Measurements from ENCODE around the gene GRWD1.
A peak's percentile ranks its signal among the peaks of the same experiment; 100 is the strongest.

Gene GRWD1

DNA sequence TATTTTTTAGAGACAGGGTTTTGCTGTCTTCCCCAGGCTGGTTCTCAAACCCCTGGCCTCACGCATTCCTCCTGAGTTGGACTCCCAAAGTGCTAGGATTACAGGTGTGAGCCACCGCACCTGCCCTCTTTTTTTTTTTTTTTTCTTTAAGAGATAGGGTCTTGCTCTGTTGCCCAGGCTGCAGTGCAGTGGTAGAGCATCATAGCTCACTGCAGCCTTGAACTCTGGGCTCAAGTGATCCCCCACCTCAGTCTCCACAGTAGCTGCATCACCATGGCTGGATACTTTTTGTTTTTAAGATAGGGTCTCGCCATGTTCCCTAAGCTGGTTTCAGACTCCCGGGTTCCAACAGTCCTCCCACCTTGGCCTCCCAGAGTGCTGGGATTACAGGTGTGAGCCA is 11.1 kb downstream of the GRWD1 start:
- no peak for DNase-seq (ENCODE audit: low read depth)

DNA sequence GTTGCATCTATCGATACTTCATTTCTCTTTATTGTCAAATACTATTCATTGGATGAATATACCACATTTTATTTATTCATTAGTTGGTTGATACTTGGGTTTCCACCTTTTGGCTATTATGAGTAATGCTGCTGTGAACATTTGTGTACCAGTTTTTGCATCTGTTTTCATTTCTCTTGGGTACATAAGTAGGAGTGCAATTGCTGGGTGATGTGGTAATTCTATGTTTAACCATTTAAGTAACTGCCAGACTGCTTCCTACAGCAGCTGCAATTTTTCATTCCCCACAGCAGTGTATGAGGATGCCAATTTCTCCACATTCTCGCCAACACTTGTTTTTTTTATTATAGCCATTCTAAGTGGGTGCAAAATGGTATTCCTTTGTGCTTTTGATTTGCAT is 12.2 kb downstream of the GRWD1 start:
- DNase-seq (ENCODE audit: low read depth): no peak

DNA sequence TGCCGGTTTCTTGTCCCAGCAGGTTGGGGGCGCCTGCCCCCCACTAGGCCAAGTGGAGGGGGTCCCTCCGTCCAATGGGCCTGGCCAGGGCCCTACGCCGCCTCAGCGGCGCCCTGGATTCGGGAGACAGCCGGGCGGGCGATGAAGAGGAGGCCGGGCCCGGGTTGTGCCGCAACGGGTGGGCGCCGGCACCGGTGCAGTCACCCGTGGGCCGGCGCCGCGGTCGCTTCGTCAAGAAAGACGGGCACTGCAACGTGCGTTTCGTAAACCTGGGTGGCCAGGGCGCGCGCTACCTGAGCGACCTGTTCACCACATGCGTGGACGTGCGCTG is 15.8 kb downstream of the GRWD1 start:
- no peak for DNase-seq (ENCODE audit: low read depth)

DNA sequence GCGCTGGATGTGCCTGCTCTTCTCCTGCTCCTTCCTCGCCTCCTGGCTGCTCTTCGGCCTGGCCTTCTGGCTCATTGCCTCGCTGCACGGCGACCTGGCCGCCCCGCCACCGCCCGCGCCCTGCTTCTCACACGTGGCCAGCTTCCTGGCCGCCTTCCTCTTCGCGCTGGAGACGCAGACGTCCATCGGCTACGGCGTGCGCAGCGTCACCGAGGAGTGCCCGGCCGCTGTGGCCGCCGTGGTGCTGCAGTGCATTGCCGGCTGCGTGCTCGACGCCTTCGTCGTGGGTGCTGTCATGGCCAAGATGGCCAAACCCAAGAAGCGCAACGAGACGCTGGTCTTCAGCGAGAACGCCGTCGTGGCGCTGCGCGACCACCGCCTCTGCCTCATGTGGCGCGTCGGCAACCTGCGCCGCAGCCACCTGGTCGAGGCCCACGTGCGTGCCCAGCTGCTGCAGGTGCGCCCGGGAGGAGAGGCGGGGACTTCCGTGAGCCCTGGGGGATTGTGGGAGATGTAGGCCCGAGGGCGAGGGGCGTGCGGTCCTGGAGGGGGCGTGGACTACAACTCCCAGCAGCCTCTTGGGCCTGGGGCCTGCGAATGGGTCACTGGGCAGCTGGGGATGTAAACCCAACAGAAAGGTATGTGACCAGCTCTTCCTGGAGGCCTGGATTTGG is 16.3 kb downstream of the GRWD1 start:
- DNase-seq (ENCODE audit: low read depth): no peak

DNA sequence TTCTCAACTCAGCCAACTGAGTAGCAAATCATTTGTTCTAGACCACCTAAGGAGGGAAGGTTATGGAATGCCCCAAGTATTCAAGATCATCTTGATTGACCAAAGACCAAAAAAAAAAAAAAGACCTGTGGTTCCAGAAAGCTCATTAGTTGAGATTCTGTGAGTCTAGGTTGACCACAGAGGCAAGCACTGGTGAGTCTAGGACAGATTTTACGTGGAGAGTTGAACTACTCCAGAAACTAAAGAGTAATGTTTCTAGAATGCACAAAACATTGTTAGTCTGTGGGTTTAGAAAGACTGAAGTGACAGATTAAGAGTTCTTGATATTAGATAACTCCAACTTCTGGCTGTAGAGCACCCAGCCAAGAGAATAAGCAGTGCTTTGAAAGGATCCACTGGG is 19.4 kb downstream of the GRWD1 start:
- DNase-seq (ENCODE audit: low read depth): no peak

DNA sequence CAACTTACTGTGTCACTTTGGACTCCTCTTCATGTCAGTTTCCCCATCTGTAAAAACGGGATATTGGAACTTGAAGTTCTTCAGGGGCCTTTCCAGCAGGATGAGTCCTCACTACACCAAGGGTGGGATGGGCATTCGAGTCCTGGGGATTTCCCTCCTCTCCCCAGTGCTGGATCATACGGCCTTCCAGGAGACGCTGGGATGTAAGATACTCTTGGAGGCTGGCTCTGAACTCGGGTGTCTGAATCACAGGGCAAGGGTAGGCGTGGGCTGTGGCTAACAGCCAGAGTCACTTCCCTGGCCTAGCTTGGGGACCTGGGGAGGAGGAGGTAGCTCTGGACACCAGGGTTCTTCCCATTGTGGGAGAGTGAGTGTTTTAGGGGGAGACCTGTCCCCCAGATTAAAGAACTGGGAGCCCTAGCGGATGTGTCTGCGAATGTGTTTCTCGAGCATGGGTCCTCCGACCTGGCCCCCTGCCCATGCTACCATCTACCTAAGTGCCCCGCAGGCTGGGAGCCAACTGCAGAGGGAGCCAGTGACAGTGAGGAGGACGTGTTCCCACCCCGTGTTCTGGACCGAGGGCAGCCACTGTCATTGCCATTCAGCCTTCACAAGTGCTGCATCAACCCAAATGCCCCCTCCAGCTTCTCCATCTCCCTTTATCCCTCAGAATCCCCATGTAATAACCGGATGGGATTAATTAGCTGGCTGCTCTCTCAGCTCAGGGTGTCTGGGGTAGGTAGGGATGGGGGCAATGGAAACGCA is 21.0 kb downstream of the GRWD1 start:
- no peak for DNase-seq (ENCODE audit: low read depth)

DNA sequence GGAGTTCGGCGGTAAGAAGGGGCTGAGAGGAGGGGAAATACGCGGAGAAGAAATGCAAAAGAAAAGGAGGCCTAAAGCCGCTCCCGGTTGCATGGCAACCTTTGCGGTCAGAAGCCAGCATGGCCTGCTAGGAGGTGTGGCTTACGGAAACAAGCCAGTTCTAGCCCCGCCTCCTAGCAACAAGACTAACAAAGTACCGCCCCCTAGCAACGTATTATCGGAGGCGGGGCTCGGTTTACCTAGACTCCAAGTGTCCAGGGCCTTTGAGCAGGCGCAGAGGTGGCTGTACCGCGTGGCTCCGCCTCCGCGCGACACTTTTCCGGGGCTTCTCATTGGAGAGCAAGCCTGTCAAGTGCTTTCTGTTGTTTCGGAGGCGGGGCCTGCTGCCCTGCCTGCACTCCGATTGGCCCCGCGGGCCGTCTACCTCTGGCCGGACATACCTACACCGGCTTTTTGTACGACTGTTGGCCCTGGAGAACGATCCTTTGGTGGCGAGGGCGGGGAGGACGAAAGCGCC is 23.0 kb downstream of the GRWD1 start:
- DNase-seq (ENCODE audit: low read depth): peak; percentile 99

DNA sequence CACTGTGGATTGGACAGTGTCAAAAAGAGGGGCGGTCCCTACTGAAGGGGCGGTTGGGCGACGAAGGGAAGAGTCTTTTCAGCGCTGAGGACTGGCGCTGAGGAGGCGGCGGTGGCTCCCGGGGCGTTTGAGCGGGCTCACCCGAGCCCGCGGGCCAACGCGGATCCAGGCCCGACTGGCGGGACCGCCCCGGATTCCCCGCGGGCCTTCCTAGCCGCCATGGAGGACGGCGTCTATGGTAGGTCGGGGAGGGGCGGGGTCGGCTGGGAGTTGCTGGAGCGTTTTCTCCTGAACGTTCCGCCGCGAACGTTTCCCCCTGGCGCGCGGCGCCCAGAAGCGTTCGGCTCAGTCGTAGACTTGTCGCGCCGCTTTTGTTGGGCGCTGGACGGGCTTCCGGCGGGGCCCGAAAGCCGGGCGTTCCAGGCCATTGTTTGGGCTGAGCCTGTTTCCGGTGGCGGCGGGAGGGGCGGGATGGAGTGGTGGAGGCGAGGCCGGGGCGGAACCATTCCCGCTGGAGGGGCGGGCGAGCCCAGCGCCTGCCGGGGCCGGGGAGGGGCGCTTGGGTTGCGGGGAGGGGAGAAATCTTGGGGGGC is 23.6 kb downstream of the GRWD1 start, which contains the start of gene CYTH2:
Gene CYTH2 (plus strand): TSS at position 81 of the 593 bp plus-strand sequence. CDS start 139 bp downstream, at position 220.
- DNase-seq (ENCODE audit: low read depth): peak; percentile 66

DNA sequence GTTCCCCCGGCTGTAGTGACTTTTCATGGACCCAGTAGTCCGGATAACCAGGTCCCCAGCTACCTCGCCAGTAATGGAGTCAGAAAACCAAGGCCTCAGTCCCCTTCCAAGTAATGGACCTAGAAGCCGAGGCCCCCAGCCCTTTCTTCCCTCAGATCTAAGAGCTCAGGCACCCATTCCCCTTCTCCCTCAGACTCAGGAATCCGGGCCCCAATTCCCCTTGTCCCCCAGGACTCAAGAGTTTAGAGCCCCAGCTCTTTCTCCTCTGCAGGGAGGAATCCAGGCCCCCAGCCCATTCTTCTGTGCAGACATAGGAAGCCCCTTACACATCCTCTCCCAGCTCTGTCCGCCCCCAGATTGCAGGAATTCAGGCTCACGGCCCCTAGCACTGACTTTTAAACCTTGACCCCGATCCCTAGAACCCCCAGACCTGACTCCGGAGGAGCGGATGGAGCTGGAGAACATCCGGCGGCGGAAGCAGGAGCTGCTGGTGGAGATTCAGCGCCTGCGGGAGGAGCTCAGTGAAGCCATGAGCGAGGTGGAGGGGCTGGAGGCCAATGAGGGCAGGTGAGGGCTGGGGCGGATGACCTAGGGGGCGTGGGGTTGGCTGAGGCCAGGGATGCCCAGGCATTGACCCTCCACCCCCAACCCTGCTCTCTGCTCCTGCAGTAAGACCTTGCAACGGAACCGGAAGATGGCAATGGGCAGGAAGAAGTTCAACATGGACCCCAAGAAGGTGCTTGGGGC is 24.3 kb downstream of the GRWD1 start:
- DNase-seq (ENCODE audit: low read depth): no peak

DNA sequence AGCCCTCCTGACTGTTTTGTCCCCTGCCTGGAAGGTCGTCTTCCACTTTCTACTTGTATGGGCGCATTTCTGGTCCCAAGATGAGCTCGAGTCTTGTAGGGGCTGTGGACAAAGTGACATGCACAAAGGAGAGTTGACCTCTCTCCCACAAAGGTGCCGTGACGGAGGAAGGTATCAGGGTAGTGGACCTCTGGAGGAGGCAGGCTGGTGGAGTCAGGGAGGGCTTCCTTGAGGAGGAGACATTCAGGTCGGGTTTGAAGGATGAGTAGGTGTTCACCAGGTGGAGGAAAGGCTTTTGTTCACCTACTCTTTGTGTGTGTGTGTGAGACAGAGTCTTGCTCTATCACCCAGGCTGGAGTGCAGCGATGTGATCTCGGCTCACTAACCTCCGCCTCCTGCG is 25.1 kb downstream of the GRWD1 start:
- DNase-seq (ENCODE audit: low read depth): no peak

DNA sequence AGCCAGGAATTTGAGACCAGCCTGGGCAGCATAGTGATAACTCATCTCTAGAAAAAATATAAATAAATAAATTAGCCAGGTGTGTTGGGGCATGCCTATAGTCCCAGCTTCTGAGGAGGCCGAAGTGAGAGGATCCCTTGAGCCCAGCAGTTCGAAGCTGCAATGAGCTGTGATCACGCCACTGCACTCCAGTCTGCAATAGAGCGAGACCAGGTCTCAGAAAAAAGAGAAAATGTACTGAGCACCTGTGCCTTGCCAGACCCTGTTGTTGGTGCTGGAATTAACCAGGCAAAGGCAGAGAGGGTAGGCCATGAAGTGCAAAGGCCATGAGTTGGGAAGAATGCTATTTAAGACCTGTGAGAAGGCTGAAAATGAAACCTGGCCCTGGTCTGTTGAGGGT is 26.1 kb downstream of the GRWD1 start:
- DNase-seq (ENCODE audit: low read depth): no peak

DNA sequence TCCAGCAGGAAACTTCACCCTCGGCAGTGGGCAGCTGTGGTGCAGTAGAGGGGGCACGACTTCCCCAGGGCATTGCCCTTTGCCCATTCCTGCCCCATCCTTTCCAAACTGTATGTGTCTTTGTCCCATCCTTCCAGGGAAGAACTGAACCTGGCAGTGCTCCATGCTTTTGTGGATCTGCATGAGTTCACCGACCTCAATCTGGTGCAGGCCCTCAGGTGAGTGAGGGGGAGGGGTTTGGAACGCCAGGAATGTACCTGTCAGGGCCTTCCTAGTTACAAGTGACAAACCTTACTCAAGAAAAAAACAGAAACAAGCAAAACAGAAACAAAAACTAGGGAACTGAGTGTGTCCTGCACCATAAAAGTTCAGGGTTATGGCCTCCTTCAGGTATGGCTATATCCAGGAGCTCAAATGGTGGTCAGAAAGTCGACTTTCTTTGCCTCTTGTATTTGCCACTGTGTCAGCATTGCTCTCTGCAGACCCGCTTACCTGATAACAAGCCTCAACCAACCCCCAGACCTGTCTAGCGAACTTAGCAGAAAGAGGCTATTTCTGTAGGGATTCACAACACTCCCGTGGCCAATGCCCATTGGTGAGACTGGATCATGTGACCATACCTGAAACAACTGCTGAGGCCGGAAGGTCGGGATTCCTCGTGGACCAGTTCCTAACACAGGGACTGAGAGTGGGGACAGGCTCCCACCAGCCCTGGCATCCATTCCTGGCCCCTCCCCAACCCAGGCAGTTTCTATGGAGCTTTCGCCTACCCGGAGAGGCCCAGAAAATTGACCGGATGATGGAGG is 27.6 kb downstream of the GRWD1 start:
- no peak for DNase-seq (ENCODE audit: low read depth)

DNA sequence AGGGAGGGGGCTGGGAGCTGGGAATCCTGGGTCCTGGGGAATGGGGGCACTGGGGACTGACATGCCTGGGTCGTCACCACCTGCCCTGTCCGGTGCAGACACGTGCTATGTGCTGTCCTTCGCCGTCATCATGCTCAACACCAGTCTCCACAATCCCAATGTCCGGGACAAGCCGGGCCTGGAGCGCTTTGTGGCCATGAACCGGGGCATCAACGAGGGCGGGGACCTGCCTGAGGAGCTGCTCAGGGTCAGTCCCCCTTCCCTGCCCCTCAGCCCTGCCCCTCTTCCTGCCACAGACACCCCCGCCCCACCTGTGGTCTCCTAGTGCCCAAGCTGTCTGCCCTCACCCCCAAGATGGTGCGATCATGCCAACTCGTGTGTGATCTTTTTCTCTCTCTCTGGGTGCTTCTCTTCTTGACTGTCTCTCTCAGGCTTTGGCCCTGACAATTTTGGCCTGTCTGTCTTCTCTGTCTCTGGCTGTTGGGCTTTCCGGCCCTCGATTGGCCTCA is 28.4 kb downstream of the GRWD1 start:
- no peak for DNase-seq (ENCODE audit: low read depth)

DNA sequence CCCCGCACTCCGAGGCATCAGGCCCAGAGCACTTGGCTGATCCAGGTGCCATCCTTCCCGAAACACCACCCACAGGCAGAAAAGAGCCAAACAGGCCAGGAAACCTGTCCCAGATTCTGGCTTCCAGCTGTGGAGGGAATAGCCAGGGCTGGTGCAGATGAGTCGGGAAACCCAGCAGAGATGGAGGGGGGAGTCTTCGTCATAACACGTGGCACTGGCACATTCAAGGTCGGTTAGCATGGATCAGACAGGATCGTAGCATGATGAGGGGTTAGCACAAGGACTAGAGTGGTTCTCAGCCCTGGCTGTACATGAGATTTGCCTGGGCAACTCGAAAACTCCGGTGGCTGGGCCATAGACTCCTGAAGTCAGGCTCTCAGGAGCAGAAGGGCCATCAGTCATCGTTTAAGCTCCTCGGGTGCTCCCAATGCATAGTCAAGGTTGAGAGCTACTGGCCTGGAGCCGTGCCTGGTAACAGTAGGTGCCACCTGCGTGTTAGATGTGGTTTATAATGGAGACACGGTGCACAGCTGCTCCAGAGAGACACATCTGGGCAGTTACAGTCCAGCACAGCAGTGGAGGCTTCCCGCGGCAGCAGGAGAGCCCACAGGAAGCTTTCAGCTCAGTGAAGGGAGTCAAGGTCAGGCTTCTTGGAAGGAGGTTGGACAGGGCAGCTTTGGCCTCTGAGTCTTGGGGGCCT is 29.7 kb downstream of the GRWD1 start:
- no peak for DNase-seq (ENCODE audit: low read depth)

DNA sequence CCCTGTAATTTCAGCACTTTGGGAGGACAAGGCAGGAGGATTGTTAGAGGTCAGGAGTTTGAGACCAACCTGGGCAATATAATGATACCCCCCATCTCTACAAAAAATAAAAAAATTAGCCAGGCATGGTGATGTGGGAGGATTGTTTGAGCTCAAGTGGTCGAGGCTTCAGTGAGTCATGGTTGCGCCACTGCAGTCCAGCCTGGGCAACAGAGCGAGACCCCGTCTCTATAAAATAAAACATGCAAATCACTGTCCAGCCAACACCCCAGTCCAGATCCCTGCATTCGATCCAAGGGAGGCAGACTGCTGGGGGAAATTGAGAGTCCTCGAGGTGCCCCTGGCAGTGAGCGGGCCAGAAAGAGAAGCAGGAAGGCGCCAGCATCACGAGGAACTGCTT is 30.4 kb downstream of the GRWD1 start:
- DNase-seq (ENCODE audit: low read depth): no peak

DNA sequence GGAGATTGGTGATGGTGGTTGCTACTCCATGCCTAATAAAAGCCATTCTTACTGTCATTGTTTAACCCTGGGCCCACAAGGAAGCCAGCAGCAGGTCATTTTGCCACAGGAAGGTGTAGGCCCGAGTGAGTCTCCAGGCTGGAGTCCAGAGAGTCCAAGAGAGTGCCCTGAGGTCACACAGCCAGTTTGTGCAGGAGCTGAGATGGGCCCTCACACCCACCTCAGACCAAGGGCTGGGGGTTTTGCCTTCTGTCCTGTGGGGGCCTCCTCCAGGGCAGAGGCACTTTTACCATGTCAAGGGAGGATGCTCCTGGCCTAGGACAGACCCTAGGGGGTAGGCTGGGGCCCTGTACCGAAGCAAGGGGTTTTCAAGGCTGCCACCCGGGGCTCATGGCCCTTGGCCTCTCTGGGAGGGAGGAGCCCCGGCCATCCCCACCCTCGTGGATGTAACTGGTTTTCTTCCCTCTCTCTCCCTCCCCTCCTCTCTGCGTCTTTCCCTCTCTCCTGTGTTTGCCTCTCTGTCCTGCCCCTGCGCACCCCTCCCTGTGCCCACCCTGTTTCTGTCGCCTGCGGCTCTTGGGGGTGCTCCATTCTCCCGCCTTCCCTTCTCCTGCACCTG is 31.4 kb downstream of the GRWD1 start:
- no peak for DNase-seq (ENCODE audit: low read depth)

DNA sequence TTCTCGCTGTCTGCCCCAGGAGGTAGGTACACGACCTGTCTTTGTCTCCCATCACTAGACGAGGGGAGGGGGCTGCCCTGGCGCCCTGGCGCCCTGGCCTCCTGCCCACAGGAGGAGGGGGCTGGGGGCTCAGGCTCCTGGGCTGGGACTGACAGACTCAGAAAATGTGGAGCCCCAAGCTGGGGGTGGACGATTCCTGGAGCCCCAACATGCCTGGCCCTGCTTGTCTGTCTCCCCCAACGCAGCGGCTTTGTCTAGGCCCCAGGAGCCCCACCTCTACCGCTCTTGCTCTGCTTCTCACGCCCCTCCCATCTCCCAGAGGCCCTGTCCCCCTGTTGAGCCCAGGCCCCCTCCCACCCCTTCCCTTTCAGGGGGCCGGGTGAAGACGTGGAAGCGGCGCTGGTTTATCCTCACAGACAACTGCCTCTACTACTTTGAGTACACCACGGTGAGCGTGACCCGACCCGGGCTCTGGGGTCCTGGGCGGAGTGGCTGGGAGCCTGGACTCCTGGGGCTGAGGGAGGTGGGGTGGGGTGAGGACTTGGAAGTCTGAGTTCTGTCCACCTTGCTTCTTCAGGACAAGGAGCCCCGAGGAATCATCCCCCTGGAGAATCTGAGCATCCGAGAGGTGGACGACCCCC is 32.0 kb downstream of the GRWD1 start:
- no peak for DNase-seq (ENCODE audit: low read depth)

DNA sequence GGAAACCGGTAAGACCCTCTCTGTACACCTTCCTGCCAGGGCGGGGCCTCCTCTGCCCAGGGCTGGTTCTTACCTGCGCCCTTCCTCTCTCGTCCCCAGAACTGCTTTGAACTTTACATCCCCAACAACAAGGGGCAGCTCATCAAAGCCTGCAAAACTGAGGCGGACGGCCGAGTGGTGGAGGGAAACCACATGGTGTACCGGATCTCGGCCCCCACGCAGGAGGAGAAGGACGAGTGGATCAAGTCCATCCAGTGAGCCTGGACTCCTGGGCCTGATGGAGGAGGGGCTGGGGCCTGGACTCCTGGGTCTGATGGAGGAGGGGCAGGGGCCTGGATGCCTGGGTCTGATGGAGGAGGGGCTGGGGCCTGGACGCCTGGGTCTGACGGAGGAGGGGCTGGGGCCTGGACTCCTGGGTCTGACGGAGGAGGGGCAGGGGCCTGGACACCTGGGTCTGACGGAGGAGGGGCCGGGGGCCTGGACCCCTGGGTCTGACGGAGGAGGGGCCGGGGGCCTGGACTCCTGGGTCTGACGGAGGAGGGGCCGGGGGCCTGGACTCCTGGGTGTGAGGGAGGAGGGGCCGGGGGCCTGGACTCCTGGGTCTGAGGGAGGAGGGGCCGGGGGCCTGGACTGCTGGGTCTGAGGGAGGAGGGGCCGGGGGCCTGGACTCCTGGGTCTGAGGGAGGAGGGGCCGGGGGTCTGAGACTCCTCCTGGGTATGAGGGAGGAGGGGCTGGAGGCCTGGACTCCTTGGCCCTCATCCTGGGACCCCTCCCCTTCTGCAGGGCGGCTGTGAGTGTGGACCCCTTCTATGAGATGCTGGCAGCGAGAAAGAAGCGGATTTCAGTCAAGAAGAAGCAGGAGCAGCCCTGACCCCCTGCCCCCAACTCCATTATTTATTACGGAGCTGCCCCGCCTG is 32.8 kb downstream of the GRWD1 start:
- DNase-seq (ENCODE audit: low read depth): no peak

DNA sequence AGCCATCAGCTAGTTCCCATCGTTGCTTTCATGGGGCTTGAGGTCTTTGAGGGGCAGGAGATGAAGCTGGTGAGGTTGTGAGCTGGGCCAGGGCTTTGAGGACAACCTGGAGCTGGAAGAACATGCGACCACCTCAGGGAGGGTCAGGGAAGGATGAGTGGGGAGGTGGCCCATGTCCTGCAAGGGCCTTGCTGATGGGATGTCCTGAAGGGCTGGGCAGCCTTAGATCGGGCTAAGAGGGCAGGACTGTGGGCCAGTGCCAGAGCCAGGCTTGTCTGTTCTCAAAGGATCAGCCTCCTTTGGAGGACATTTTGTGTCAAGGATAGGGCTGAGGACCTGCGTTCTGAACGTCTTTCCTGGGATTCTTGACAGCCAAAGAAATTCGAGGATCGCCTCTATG is 33.9 kb downstream of the GRWD1 start:
- DNase-seq (ENCODE audit: low read depth): no peak

All from activated T-cell treated with anti-CD3 and anti-CD28 coated beads for 24 hours (primary cell).